NB4 (cell line): ENCODE data around the gene SERTM2.

Experiments
- MYC ChIP-seq: IDR thresholded peaks from 2 replicates; pipeline ENCODE4 v1.6.1; 2011; ENCODE audit warnings: low read depth, low read length
- TF ChIP-seq, protein P1 (sequence below): IDR thresholded peaks from one replicate; pipeline ENCODE4 v1.5.1; 2012; ENCODE audit warnings: low read depth, low read length

- no peak for TF ChIP-seq MYC
- TF ChIP-seq, protein P1, sequence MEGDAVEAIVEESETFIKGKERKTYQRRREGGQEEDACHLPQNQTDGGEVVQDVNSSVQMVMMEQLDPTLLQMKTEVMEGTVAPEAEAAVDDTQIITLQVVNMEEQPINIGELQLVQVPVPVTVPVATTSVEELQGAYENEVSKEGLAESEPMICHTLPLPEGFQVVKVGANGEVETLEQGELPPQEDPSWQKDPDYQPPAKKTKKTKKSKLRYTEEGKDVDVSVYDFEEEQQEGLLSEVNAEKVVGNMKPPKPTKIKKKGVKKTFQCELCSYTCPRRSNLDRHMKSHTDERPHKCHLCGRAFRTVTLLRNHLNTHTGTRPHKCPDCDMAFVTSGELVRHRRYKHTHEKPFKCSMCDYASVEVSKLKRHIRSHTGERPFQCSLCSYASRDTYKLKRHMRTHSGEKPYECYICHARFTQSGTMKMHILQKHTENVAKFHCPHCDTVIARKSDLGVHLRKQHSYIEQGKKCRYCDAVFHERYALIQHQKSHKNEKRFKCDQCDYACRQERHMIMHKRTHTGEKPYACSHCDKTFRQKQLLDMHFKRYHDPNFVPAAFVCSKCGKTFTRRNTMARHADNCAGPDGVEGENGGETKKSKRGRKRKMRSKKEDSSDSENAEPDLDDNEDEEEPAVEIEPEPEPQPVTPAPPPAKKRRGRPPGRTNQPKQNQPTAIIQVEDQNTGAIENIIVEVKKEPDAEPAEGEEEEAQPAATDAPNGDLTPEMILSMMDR, result no peak
Observed at GRCh38 chrX:111543212-111543741, 31.8 kb downstream of the SERTM2 start.
